Measurements from ENCODE around the gene CHIA. TPM values are rescaled to one million over a fixed set of nuclear protein-coding genes. Genes with fewer than 3 reads are reported as not detected.

The CHIA gene
- total RNA-seq, 4 donors from 2014 or later: not detected

GRCh38 chr1:111281411-111281810, 9.2 kb upstream of the CHIA start:
- DNase-seq: no peak

DNA sequence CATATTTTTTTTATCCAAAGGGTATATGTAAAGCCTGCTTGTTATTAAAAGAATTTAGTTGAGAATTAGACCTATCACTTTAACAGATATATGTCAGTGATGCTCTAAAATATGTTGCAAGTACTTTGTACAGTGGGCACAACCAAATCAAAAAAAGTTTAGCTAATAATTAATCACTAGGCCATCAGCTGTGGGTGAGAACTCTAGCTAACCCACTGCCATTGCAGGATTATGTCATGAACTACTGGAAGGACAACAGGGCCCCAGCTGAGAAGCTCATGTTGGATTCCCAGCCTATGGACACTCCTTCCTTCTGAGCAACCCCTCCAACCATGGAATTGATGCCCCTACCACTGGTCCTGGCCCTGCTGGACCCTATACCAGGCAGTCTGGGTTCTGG, 6.8 kb upstream of the CHIA start:
- H3K36me3 ChIP-seq: no peaks in the 10 kb centered on the region
- no peak overlapping the region for H3K27ac ChIP-seq
- H3K27me3 ChIP-seq: peaks cover 0 to 5% (median 0%) of the 10 kb centered on the region in 4 donors
- TF ChIP-seq POLR2A (IDR thresholded peaks at IDR 0.05) (no peak), CTCF (IDR thresholded peaks at IDR 0.05) (no peak)
- no peak overlapping the region for H3K4me3 ChIP-seq
- intact Hi-C loops (cut with DNase I): no loop called here
- no peaks in the 10 kb centered on the region for H3K4me1 ChIP-seq
- no peaks in the 10 kb centered on the region for H3K9me3 ChIP-seq
- DNase-seq: no peak

More at GRCh38 chr1:111281411-111281810, 9.2 kb upstream of the CHIA start:
- Histone ChIP-seq H3K4me1 (no peaks in the 10 kb centered on the region), H3K27ac (no peak overlapping the region), H3K27me3 (peaks cover 0 to 2% (median 0%) of the 10 kb centered on the region in 4 donors), H3K36me3 (no peaks in the 10 kb centered on the region), H3K9me3 (no peaks in the 10 kb centered on the region), H3K4me3 (no peak overlapping the region)
- TF ChIP-seq POLR2A (IDR thresholded peaks at IDR 0.05) (no peak), CTCF (IDR thresholded peaks at IDR 0.05) (no peak)
- intact Hi-C loops (cut with DNase I): no loop called here
- WGBS, 2 donors: 78 to 86% methylated on average over 5 of the region's 5 CpGs

DNA sequence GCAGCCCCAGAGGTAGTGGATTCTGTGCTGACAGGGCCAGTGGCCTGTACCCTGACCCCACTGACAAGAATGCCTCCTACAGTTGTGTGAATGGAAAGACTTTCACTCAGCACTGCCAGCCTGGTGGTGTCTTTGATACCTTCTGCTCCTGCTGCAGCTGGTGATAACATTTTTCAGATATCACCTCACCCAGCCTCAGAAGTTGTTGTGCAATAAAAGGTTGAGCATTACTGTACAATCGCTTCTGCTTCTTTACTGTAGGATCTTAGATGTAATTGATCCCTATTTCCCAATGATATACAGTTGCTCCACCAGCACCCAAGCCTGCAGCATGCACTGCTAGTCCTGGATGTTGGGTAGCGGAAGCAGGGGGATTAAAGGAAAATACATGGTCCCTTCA, 4.8 kb upstream of the CHIA start:
- intact Hi-C loops (cut with DNase I): no loop called here
- 71 to 82% methylated on average over 1 to 2 of the region's 2 CpGs for WGBS, 2 donors
- Histone ChIP-seq H3K36me3 (no peaks in the 10 kb centered on the region), H3K4me3 (no peak overlapping the region), H3K9me3 (no peaks in the 10 kb centered on the region), H3K4me1 (no peaks in the 10 kb centered on the region), H3K27me3 (peaks cover 0 to 14% (median 0%) of the 10 kb centered on the region in 4 donors), H3K27ac (no peak overlapping the region)
- no peak for TF ChIP-seq CTCF (IDR thresholded peaks at IDR 0.05)
- TF ChIP-seq POLR2A (IDR thresholded peaks at IDR 0.05): no peak
- DNase-seq: no peak

- Histone ChIP-seq H3K27me3 (peaks cover 0 to 14% (median 0%) of the 10 kb centered on the region in 4 donors), H3K9me3 (no peaks in the 10 kb centered on the region), H3K4me3 (no peak overlapping the region), H3K36me3 (no peaks in the 10 kb centered on the region), H3K4me1 (no peaks in the 10 kb centered on the region), H3K27ac (no peak overlapping the region)
- TF ChIP-seq CTCF (IDR thresholded peaks at IDR 0.05) (no peak), POLR2A (IDR thresholded peaks at IDR 0.05) (no peak)
- 0% methylated on average over 1 of the region's 1 CpG for WGBS, 2 donors
- intact Hi-C loops (cut with DNase I): no loop called here
- DNase-seq: no peak
Measured at GRCh38 chr1:111286912-111287311, 3.7 kb upstream of the CHIA start.

- no peaks in the 10 kb centered on the region for H3K9me3 ChIP-seq
- no peak overlapping the region for H3K4me3 ChIP-seq
- H3K27me3 ChIP-seq: peaks cover 0 to 14% (median 0%) of the 10 kb centered on the region in 4 donors
- H3K4me1 ChIP-seq: no peaks in the 10 kb centered on the region
- WGBS, 2 donors: 45 to 53% methylated on average over 5 of the region's 5 CpGs
- no peak overlapping the region for H3K27ac ChIP-seq
- no peak for TF ChIP-seq CTCF (IDR thresholded peaks at IDR 0.05)
- no peak for TF ChIP-seq POLR2A (IDR thresholded peaks at IDR 0.05)
- no peaks in the 10 kb centered on the region for H3K36me3 ChIP-seq
- no peak for DNase-seq
- intact Hi-C loops (cut with DNase I): no loop called here
Measured at GRCh38 chr1:111289371-111289770, 1.3 kb upstream of the CHIA start.
